ENCODE results near the gene UTS2B.

DNA sequence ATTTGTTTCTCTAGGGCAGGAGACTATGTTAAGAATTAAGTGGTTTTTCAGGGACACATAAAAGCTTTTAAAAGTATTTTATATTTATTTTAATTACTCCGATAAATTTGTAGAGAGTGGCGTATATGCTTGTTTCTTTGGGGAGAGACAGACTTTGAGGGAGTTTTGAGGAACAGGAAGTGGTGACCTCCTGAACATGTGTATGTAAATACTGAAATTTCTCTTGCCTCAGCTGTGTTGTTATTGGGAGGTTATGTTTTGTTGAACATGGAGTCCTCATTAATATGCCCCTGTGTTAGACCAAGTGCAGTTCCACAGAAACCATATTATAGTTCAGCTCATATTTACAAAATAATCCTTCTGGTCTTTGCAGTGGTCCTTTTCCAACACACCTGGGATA, 41.8 kb upstream of the UTS2B start:
- TF ChIP-seq, protein P1, sequence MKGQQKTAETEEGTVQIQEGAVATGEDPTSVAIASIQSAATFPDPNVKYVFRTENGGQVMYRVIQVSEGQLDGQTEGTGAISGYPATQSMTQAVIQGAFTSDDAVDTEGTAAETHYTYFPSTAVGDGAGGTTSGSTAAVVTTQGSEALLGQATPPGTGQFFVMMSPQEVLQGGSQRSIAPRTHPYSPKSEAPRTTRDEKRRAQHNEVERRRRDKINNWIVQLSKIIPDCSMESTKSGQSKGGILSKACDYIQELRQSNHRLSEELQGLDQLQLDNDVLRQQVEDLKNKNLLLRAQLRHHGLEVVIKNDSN (IDR thresholded peaks at IDR 0.05; ENCODE audit: borderline replicate concordance, extremely low read length, insufficient read depth, low read depth, low read length): no peak
- TF ChIP-seq POU2F2 (IDR thresholded peaks at IDR 0.05; ENCODE audit: borderline replicate concordance, low read depth, low read length) (no peak), MEF2A (IDR thresholded peaks at IDR 0.05; ENCODE audit: insufficient read depth, low read depth, low read length) (no peak), NFIC (IDR thresholded peaks at IDR 0.05; ENCODE audit: low read depth, low read length) (no peak), MLLT1 (IDR thresholded peaks at IDR 0.05) (no peak), EZH2 (IDR thresholded peaks at IDR 0.05; ENCODE audit: borderline replicate concordance, control insufficient read depth, low read depth, low read length) (no peak), POLR2AphosphoS5 (IDR thresholded peaks at IDR 0.05; ENCODE audit: low read length) (no peak)
